PC-9 (cell line): ENCODE results near the gene PALLD. TPM values are rescaled to one million over a fixed set of nuclear protein-coding genes. Genes with fewer than 3 reads are reported as not detected.

Source experiments
- BruUV-seq: library from RNA; stranded (reverse); fragments of 400-500 nt; replicated peaks from 2 replicates; lab custom pipeline; 2021; lab: Mats Ljungman, UMichigan
- CTCF ChIA-PET: fragments of 300-600 bp; sonication (Branson Sonifier 250); formaldehyde crosslinking; loops from one replicate; lab custom pipeline; 2022; ENCODE audit warnings: antibody characterized with exemption; lab: Charles Lee
- POLR2A ChIA-PET: fragments of 300-600 bp; sonication (Branson Sonifier 250); formaldehyde crosslinking; loops from one replicate; lab custom pipeline; 2022; ENCODE audit warnings: antibody characterized with exemption; ENCODE audit not compliant: unreplicated experiment; lab: Charles Lee
- DNase-seq, 2 experiments: peaks; one replicate each; pipeline versions ENCODE4 v3.0.0 to v3.0.0-alpha.2; 2015 to 2022; ENCODE audit warnings: mixed read lengths in 1 of 2
- H2AFZ ChIP-seq: fragments of 200-600 bp; sonication (generic); 2 replicates; pipeline ENCODE4 v1.8.1; 2017; ENCODE audit warnings: antibody characterized with exemption
- H3F3A ChIP-seq: fragments of 200-600 bp; sonication (generic); 2 replicates; pipeline ENCODE4 v1.8.1; 2017; ENCODE audit warnings: antibody characterized with exemption, mild to moderate bottlenecking, low read depth; ENCODE audit not compliant: insufficient read depth
- H3K27ac ChIP-seq: fragments of 200-600 bp; sonication (generic); 2 replicates; pipeline ENCODE4 v1.6.1; 2016; ENCODE audit warnings: mixed run types
- H3K27me3 ChIP-seq: fragments of 200-600 bp; sonication (generic); 2 replicates; pipeline ENCODE4 v1.6.1; 2016; ENCODE audit warnings: low read depth, mixed run types; ENCODE audit not compliant: insufficient read depth
- H3K36me3 ChIP-seq: fragments of 200-600 bp; sonication (generic); 2 replicates; pipeline ENCODE4 v1.6.1; 2016; ENCODE audit warnings: low read depth, mixed run types
- H3K4me1 ChIP-seq: fragments of 200-600 bp; sonication (generic); replicated peaks from 2 replicates; pipeline ENCODE4 v1.6.1; 2016; ENCODE audit warnings: mixed run types; ENCODE audit not compliant: insufficient read depth
- H3K4me2 ChIP-seq: fragments of 200-600 bp; sonication (generic); 2 replicates; pipeline ENCODE4 v1.6.1; 2017; ENCODE audit warnings: mixed run types
- H3K4me3 ChIP-seq: fragments of 200-600 bp; sonication (generic); 2 replicates; pipeline ENCODE4 v1.6.1; 2016; ENCODE audit warnings: mixed run types
- H3K79me2 ChIP-seq: fragments of 200-600 bp; sonication (generic); 2 replicates; pipeline ENCODE4 v1.6.1; 2017; ENCODE audit warnings: low read depth, mixed run types
- H3K9me2 ChIP-seq: fragments of 200-600 bp; sonication (generic); 2 replicates; pipeline ENCODE4 v1.8.1; 2017; ENCODE audit warnings: mild to moderate bottlenecking; ENCODE audit not compliant: insufficient read depth
- H3K9me3 ChIP-seq: fragments of 200-600 bp; sonication (generic); 2 replicates; pipeline ENCODE4 v1.8.1; 2016; ENCODE audit warnings: low read depth; ENCODE audit not compliant: insufficient read depth
- H4K20me1 ChIP-seq: fragments of 200-600 bp; sonication (generic); 2 replicates; pipeline ENCODE4 v1.8.1; 2017; ENCODE audit not compliant: insufficient read depth
- EZH2 ChIP-seq: fragments of 200-600 bp; sonication (generic); IDR thresholded peaks from 2 replicates; pipeline ENCODE4 v1.8.0; 2017; ENCODE audit warnings: antibody characterized with exemption, low read depth
- intact Hi-C: fragments of 100-400 bp; cut with micrococcal nuclease; formaldehyde crosslinking; loops from one replicate; pipeline ENCODE4 v1.10.0; 2022; ENCODE audit not compliant: unreplicated experiment
- total RNA-seq: library from RNA; stranded (reverse); gene quantifications from 2 replicates; pipeline ENCODE4 v1.2.3, GENCODE V29; 2021
- TF ChIP-seq, protein P1 (sequence below): fragments of 200-600 bp; sonication (generic); conservative IDR thresholded peaks from 2 replicates; pipeline ENCODE4 v1.6.1; 2017; ENCODE audit warnings: mixed run types, antibody characterized with exemption, mild to moderate bottlenecking, moderate library complexity

Gene PALLD
- total RNA-seq, 1 experiment from 2014 or later, result 156 TPM

DNA sequence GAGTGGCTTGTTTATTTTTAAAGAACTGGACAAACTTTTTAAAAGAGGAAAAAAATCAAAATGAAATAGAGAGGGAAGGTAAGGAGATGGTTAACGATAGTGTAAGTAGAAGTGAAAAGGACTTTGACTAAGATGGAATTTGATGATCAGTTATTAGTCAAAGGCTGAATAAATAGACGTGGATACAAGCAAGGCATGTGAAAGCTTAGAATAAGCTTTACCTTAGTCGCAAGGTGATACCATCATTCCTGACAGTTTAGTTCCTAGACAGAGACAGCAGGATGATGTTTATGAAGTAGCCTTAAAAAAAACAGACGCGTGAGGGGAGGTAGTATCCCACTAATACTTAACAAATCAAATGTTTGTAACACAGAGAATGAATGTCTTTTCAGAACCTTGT, 97.3 kb downstream of the PALLD start:
- POLR2A ChIA-PET, result no interaction called here
- Histone ChIP-seq H3K36me3 (no peaks in the 10 kb centered on the region), H3K4me3 (no peak overlapping the region), H3F3A (peaks cover 7% of the 10 kb centered on the region; the same call in 1 of the 2 replicates), H3K27ac (no peak overlapping the region), H3K79me2 (no peaks in the 10 kb centered on the region), H3K27me3 (no peaks in the 10 kb centered on the region), H3K4me1 (peaks cover 10% of the 10 kb centered on the region), H3K4me2 (no peak overlapping the region), H3K9me2 (no peaks in the 10 kb centered on the region), H4K20me1 (no peaks in the 10 kb centered on the region), H3K9me3 (no peaks in the 10 kb centered on the region), H2AFZ (no peak overlapping the region)
- BruUV-seq, result no TSS peak
- no peak for DNase-seq
- CTCF ChIA-PET, result interaction anchor here (0.6 kb wide), 1 partner anchor 80 kb away, joined by 4 read pairs; no protein-coding TSS in a partner anchor
- TF ChIP-seq, protein P1, sequence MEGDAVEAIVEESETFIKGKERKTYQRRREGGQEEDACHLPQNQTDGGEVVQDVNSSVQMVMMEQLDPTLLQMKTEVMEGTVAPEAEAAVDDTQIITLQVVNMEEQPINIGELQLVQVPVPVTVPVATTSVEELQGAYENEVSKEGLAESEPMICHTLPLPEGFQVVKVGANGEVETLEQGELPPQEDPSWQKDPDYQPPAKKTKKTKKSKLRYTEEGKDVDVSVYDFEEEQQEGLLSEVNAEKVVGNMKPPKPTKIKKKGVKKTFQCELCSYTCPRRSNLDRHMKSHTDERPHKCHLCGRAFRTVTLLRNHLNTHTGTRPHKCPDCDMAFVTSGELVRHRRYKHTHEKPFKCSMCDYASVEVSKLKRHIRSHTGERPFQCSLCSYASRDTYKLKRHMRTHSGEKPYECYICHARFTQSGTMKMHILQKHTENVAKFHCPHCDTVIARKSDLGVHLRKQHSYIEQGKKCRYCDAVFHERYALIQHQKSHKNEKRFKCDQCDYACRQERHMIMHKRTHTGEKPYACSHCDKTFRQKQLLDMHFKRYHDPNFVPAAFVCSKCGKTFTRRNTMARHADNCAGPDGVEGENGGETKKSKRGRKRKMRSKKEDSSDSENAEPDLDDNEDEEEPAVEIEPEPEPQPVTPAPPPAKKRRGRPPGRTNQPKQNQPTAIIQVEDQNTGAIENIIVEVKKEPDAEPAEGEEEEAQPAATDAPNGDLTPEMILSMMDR, result no peak
- TF ChIP-seq EZH2, result no peak
- intact Hi-C loops, result no loop called here

DNA sequence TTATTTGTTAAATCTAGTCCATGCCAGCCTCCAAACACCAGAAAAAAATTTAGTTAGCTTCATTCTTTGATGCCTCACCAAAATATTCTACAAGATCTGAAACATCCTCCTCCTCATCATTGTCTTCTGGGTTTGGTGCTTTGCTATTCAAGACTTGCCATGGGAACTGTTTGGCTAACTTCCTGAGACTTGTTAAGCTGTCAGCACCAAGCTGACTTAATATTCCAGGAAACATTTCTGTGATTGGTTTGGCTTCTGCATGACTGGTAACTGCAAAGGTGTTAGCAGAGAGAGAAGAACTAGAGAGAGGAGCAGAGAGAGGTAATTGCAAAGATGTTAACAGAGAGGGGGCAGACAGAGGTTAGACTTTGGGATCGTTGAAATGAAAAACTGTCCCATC, 101.3 kb downstream of the PALLD start:
- Histone ChIP-seq H3K36me3 (no peaks in the 10 kb centered on the region), H4K20me1 (no peaks in the 10 kb centered on the region), H3F3A (peaks cover 22% of the 10 kb centered on the region), H3K4me3 (no peak overlapping the region), H3K4me2 (no peak overlapping the region), H3K9me3 (no peaks in the 10 kb centered on the region), H3K27ac (no peak overlapping the region), H3K9me2 (no peaks in the 10 kb centered on the region), H3K27me3 (no peaks in the 10 kb centered on the region), H2AFZ (no peak overlapping the region), H3K79me2 (no peaks in the 10 kb centered on the region), H3K4me1 (peaks cover 36% of the 10 kb centered on the region)
- POLR2A ChIA-PET, result no interaction called here
- intact Hi-C loops, result no loop called here
- CTCF ChIA-PET, result no interaction called here
- no peak for DNase-seq
- BruUV-seq, result no TSS peak
- TF ChIP-seq, protein P1, result no peak
- TF ChIP-seq EZH2, result no peak

DNA sequence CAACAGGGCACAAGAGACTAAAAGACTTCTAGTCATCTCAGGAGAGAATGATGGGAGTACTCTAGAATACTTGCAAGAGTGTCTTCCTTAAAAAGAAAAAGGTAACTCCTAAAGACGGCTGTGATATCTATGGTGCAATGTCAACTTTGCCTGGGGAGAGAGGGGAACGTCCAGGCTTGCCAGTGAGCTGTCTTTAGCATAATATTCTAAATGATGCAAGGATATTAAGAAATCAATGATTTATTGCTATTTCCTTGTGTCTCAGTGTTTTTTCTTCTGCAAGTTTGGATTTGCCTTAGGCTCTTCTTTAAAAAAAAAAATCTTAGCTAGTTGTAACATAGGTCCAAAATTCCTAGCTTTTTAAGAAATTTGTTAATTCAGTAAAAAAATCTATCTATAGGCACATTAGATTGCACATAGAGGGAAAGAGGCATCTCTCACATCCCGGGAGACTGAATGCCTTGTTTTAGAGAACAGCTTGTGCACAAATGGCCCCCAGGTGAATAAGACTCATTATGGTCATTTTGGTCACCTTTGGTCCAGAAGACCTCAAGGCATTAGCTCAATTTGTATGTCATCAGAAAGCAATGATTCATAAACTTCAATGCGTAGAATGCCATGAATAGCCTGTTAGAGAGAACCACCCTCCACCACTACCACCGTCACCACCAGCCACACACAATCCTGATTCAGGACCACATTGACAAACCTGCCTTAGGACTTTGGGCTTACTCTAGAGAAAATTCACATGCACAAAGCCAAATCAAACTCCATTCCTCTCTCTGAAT, 104.1 kb downstream of the PALLD start:
- Histone ChIP-seq H3K4me1 (peaks cover 63% of the 10 kb centered on the region), H3K79me2 (no peaks in the 10 kb centered on the region; the same call in 1 of the 2 replicates), H3K9me3 (0 out of 2 replicates have a peak, but pooled peaks cover 4% of the 10 kb centered on the region), H3K27me3 (no peaks in the 10 kb centered on the region), H3K27ac (peak overlapping the region; percentile 80), H4K20me1 (no peaks in the 10 kb centered on the region), H2AFZ (no peak overlapping the region), H3K4me2 (peak overlapping the region; percentile 55), H3K36me3 (no peaks in the 10 kb centered on the region), H3F3A (peaks cover 32% of the 10 kb centered on the region), H3K9me2 (no peaks in the 10 kb centered on the region), H3K4me3 (no peak overlapping the region)
- peak; percentile 25 to 90 for DNase-seq
- POLR2A ChIA-PET, result interaction anchor here (0.7 to 1.4 kb wide), 3 partner anchors 11 to 30 kb away, joined by 3 to 6 read pairs (median 4); no protein-coding TSS in a partner anchor
- TF ChIP-seq, protein P1, result no peak
- TF ChIP-seq EZH2, result no peak
- CTCF ChIA-PET, result interaction anchor here (0.6 kb wide), 1 partner anchor 184 kb away, joined by 12 read pairs; no protein-coding TSS in a partner anchor
- intact Hi-C loops, result no loop called here
- no TSS peak for BruUV-seq
